ENCODE measurements around the gene AP5Z1. TPM values are rescaled to one million over a fixed set of nuclear protein-coding genes. Genes with fewer than 3 reads are reported as not detected.

The AP5Z1 gene
- total RNA-seq, 4 donors from 2014 or later: 19.7 to 35.4 (median 25.4) TPM

- Histone ChIP-seq H3K27ac (no peak overlapping the region), H3K36me3 (peaks cover 83 to 85% of the 10 kb centered on the region in 2 donors), H3K27me3 (no peaks in the 10 kb centered on the region), H3K4me1 (no peaks in the 10 kb centered on the region), H3K4me3 (replicated peaks in 1 of 3) (no peak overlapping the region), H3K9me3 (no peaks in the 10 kb centered on the region)
- no peak for TF ChIP-seq POLR2A (IDR thresholded peaks at IDR 0.05)
- DNase-seq: no peak
- WGBS, 2 donors: 95 to 98% methylated on average over 15 to 34 of the region's 40 CpGs
- intact Hi-C loops (cut with DNase I): no loop called here
These were observed 16.2 kb upstream of the AP5Z1 start for GRCh38 chr7:4759211-4759610.

DNA sequence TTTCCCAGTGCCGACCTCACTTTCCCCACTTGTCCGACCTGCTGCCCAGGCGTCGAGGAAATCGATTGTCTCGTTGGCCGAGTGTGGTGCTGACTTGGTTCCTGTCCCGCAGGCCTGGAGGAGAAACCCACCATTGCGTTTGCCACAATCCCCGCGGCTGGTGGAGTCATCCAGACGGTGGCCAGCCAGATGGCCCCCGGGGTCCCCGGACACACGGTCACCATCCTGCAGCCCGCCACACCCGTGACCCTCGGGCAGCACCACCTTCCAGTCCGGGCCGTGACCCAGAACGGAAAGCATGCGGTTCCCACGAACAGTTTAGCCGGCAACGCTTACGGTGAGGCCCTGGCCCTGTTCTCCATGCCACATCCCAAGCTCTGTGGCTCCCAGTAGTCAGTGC is 14.5 kb upstream of the AP5Z1 start:
- H3K27me3 ChIP-seq: no peaks in the 10 kb centered on the region
- no peak overlapping the region for H3K27ac ChIP-seq
- DNase-seq: no peak
- H3K4me1 ChIP-seq: no peaks in the 10 kb centered on the region
- no peaks in the 10 kb centered on the region for H3K9me3 ChIP-seq
- WGBS, 2 donors: 93 to 96% methylated on average over 24 to 26 of the region's 26 CpGs
- intact Hi-C loops (cut with DNase I): no loop called here
- no peak for TF ChIP-seq POLR2A (IDR thresholded peaks at IDR 0.05)
- TF ChIP-seq, protein P1, sequence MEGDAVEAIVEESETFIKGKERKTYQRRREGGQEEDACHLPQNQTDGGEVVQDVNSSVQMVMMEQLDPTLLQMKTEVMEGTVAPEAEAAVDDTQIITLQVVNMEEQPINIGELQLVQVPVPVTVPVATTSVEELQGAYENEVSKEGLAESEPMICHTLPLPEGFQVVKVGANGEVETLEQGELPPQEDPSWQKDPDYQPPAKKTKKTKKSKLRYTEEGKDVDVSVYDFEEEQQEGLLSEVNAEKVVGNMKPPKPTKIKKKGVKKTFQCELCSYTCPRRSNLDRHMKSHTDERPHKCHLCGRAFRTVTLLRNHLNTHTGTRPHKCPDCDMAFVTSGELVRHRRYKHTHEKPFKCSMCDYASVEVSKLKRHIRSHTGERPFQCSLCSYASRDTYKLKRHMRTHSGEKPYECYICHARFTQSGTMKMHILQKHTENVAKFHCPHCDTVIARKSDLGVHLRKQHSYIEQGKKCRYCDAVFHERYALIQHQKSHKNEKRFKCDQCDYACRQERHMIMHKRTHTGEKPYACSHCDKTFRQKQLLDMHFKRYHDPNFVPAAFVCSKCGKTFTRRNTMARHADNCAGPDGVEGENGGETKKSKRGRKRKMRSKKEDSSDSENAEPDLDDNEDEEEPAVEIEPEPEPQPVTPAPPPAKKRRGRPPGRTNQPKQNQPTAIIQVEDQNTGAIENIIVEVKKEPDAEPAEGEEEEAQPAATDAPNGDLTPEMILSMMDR (IDR thresholded peaks at IDR 0.05): no peak
- peaks cover 68 to 82% of the 10 kb centered on the region in 2 donors for H3K36me3 ChIP-seq
- H3K4me3 ChIP-seq (replicated peaks in 1 of 3): no peak overlapping the region

DNA sequence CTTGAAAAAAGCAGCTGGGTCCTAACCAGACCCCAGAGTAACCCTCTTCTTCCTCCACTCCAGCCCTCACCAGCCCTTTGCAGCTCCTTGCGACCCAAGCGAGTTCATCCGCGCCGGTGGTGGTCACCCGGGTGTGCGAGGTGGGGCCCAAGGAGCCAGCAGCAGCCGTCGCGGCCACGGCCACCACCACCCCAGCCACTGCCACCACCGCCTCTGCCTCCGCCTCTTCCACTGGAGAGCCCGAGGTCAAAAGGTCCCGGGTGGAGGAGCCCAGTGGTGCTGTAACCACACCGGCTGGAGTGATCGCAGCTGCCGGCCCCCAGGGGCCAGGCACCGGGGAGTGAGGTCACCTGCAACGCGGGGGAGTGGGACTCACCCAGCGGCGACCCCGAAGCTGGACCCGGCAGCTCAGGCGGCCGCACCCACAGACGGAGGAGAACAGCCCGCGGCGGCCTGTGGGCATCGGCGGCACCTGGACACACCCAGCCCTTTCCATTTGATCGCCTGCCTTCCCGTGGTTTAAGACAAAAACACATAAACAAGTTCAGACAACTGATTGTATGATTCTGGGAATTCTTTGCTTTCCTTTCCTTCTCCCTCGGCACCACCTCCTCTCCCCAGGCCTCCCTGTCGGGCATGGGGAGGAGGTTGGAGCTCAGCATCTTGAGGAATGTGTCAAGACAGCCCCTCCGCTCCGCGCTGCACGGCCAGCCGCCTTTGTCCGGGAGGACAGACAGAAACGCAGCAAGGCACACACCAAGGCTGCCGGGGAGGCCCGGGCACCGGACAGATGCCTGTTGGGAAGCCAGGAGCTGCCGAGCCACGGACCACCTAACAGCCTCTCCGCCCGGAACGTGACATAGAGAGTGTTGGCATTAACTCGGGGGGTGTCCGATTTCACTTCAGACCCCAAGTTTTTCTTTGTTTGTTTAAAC is 13.0 kb upstream of the AP5Z1 start:
- WGBS, 2 donors: 94 to 96% methylated on average over 46 to 52 of the region's 54 CpGs
- no peak for TF ChIP-seq POLR2A (IDR thresholded peaks at IDR 0.05)
- TF ChIP-seq, protein P1 (IDR thresholded peaks at IDR 0.05): no peak
- intact Hi-C loops (cut with DNase I): no loop called here
- H3K4me1 ChIP-seq: no peaks in the 10 kb centered on the region
- no peak overlapping the region for H3K4me3 ChIP-seq (replicated peaks in 1 of 3)
- H3K9me3 ChIP-seq: no peaks in the 10 kb centered on the region
- H3K36me3 ChIP-seq: peaks cover 55 to 69% of the 10 kb centered on the region in 2 donors
- no peak overlapping the region for H3K27ac ChIP-seq
- no peaks in the 10 kb centered on the region for H3K27me3 ChIP-seq
- no peak for DNase-seq

GRCh38 chr7:4763091-4763793 is 12.2 kb upstream of the AP5Z1 start:
- DNase-seq: no peak
- no peaks in the 10 kb centered on the region for H3K27me3 ChIP-seq
- 96% methylated on average over 32 of the region's 32 CpGs for WGBS, 2 donors
- H3K4me3 ChIP-seq (replicated peaks in 1 of 3): no peak overlapping the region
- no peaks in the 10 kb centered on the region for H3K9me3 ChIP-seq
- no peak overlapping the region for H3K27ac ChIP-seq
- intact Hi-C loops (cut with DNase I): no loop called here
- H3K36me3 ChIP-seq: peaks cover 48 to 62% of the 10 kb centered on the region in 2 donors
- H3K4me1 ChIP-seq: no peaks in the 10 kb centered on the region
- TF ChIP-seq, protein P1 (IDR thresholded peaks at IDR 0.05): no peak
- TF ChIP-seq POLR2A (IDR thresholded peaks at IDR 0.05): no peak

GRCh38 chr7:4763794-4764185 is 11.6 kb upstream of the AP5Z1 start:
- peaks cover 0 to 5% of the 10 kb centered on the region in 2 donors for H3K4me1 ChIP-seq
- no peaks in the 10 kb centered on the region for H3K27me3 ChIP-seq
- DNase-seq: no peak
- no peak overlapping the region for H3K27ac ChIP-seq
- no peak overlapping the region for H3K4me3 ChIP-seq (replicated peaks in 1 of 3)
- TF ChIP-seq, protein P1 (IDR thresholded peaks at IDR 0.05): no peak
- TF ChIP-seq POLR2A (IDR thresholded peaks at IDR 0.05): no peak
- intact Hi-C loops (cut with DNase I): no loop called here
- 96% methylated on average over 20 to 21 of the region's 21 CpGs for WGBS, 2 donors
- no peaks in the 10 kb centered on the region for H3K9me3 ChIP-seq
- H3K36me3 ChIP-seq: peaks cover 43 to 56% of the 10 kb centered on the region in 2 donors
